Neural cell (in vitro differentiated cells): Measurements from ENCODE around the gene EVA1B. TPM values are rescaled to one million over a fixed set of nuclear protein-coding genes. Genes with fewer than 3 reads are reported as not detected.

Experiments used
- H2AFZ ChIP-seq: fragments of 200-600, 300-800 bp; sonication (generic), shearing (Covaris generic); 2 replicates; pipeline ENCODE4 v1.6.0; 2014; ENCODE audit warnings: low read depth, mild to moderate bottlenecking, antibody characterized with exemption, low read length, moderate library complexity
- H3F3A ChIP-seq: fragments of 200-600 bp; shearing (Covaris generic); 2 replicates; pipeline ENCODE4 v1.6.1; 2016; ENCODE audit warnings: mild to moderate bottlenecking, moderate library complexity, mixed read lengths, antibody characterized with exemption, low read length; ENCODE audit not compliant: insufficient read depth, poor library complexity, severe bottlenecking
- H3K27ac ChIP-seq: fragments of 200-600, 300-800 bp; sonication (generic), shearing (Covaris generic); 2 replicates; pipeline ENCODE4 v1.5.1; 2014; ENCODE audit warnings: mild to moderate bottlenecking, low read length, moderate library complexity
- H3K27me3 ChIP-seq: fragments of 300-800, 200-600 bp; sonication (generic), shearing (Covaris generic); 2 replicates; pipeline ENCODE4 v1.6.0; 2014; ENCODE audit warnings: mild to moderate bottlenecking, low read depth, low read length, moderate library complexity; ENCODE audit not compliant: insufficient read depth
- H3K36me3 ChIP-seq: fragments of 300-800, 200-600 bp; sonication (generic), shearing (Covaris generic); 2 replicates; pipeline ENCODE4 v1.5.1; 2014; ENCODE audit warnings: mild to moderate bottlenecking, antibody characterized with exemption, low read length, moderate library complexity; ENCODE audit not compliant: insufficient read depth
- H3K4me2 ChIP-seq: fragments of 300-800, 200-600 bp; sonication (generic), shearing (Covaris generic); 2 replicates; pipeline ENCODE4 v1.6.0; 2014; ENCODE audit warnings: mild to moderate bottlenecking, low read length
- H3K4me3 ChIP-seq: fragments of 300-800, 200-600 bp; sonication (generic), shearing (Covaris generic); 2 replicates; pipeline ENCODE4 v1.5.1; 2014; ENCODE audit warnings: mild to moderate bottlenecking, low read length, moderate library complexity
- H3K79me2 ChIP-seq: fragments of 200-600 bp; shearing (Covaris generic); replicated peaks from 2 replicates; pipeline ENCODE4 v1.6.0; 2014; ENCODE audit warnings: mild to moderate bottlenecking, low read length, moderate library complexity; ENCODE audit not compliant: insufficient read depth
- H3K9ac ChIP-seq: fragments of 300-800, 200-600 bp; sonication (generic), shearing (Covaris generic); 2 replicates; pipeline ENCODE4 v1.6.1; 2016; ENCODE audit warnings: mild to moderate bottlenecking, low read length, mixed read lengths
- H3K9me2 ChIP-seq: fragments of 200-600 bp; shearing (Covaris generic); 2 replicates; pipeline ENCODE4 v1.6.1; 2016; ENCODE audit warnings: mild to moderate bottlenecking, low read length, mixed read lengths; ENCODE audit not compliant: insufficient read depth
- H3K9me3 ChIP-seq: fragments of 200-600, 300-800 bp; sonication (generic), shearing (Covaris generic); 2 replicates; pipeline ENCODE4 v1.6.1; 2016; ENCODE audit warnings: mild to moderate bottlenecking, mixed run types, low read length, moderate library complexity, mixed read lengths
- H4K20me1 ChIP-seq: fragments of 200-600 bp; shearing (Covaris generic); 2 replicates; pipeline ENCODE4 v1.6.1; 2016; ENCODE audit warnings: mild to moderate bottlenecking, mixed run types; ENCODE audit not compliant: insufficient read depth
- EP300 ChIP-seq: fragments of 450-650 bp; conservative IDR thresholded peaks from 2 replicates; pipeline ENCODE4 v1.6.1; 2014; ENCODE audit warnings: antibody characterized with exemption, mild to moderate bottlenecking, moderate library complexity; ENCODE audit not compliant: poor library complexity, severe bottlenecking
- EZH2 ChIP-seq: fragments of 200-600, 300-800 bp; shearing (Covaris generic), sonication (generic); IDR thresholded peaks from 2 replicates; pipeline ENCODE4 v1.6.1; 2014; ENCODE audit warnings: antibody characterized with exemption, low read length, borderline replicate concordance, mild to moderate bottlenecking; ENCODE audit not compliant: insufficient read depth, poor library complexity, severe bottlenecking
- MXI1 ChIP-seq: fragments of 450-650 bp; conservative IDR thresholded peaks from 2 replicates; pipeline ENCODE4 v1.6.1; 2014; ENCODE audit warnings: antibody characterized with exemption, mild to moderate bottlenecking; ENCODE audit not compliant: poor library complexity, severe bottlenecking
- POLR2AphosphoS5 ChIP-seq: IDR thresholded peaks from 2 replicates; pipeline ENCODE4 v1.6.1; 2012
- RAD21 ChIP-seq: fragments of 450-650 bp; conservative IDR thresholded peaks from 2 replicates; pipeline ENCODE4 v1.6.1; 2014; ENCODE audit warnings: antibody characterized with exemption, mild to moderate bottlenecking, moderate library complexity
- REST ChIP-seq: IDR thresholded peaks from 2 replicates; pipeline ENCODE4 v1.6.1; 2012; ENCODE audit warnings: borderline replicate concordance
- SMC3 ChIP-seq: fragments of 450-650 bp; conservative IDR thresholded peaks from 2 replicates; pipeline ENCODE4 v1.6.1; 2014; ENCODE audit warnings: antibody characterized with exemption, mild to moderate bottlenecking, moderate library complexity; ENCODE audit not compliant: poor library complexity
- TAF1 ChIP-seq: IDR thresholded peaks from 2 replicates; pipeline ENCODE4 v1.6.1; 2012; ENCODE audit warnings: low read depth
- polyA plus RNA-seq: library from polyadenylated mRNA; depleted of rRNA; stranded (reverse); fragments of >200 nt; gene quantifications from 2 replicates; pipeline ENCODE4 v1.2.3, GENCODE V29; 2014
- TF ChIP-seq, protein P1 (sequence below): fragments of 450-650 bp; IDR thresholded peaks from 2 replicates; pipeline ENCODE4 v1.5.1; 2014; ENCODE audit warnings: antibody characterized with exemption, mild to moderate bottlenecking, moderate library complexity; ENCODE audit not compliant: poor library complexity, severe bottlenecking

Gene EVA1B
- polyA plus RNA-seq, 1 donor from 2014 or later: 0.25 TPM

GRCh38 chr1:36306210-36306901 lies 17.1 kb downstream of the EVA1B start, which contains the start of gene SH3D21:
Gene SH3D21 (plus strand): TSS chr1:36306368. CDS start chr1:36306421, 53 bp downstream.
- H4K20me1 ChIP-seq: no peaks in the 10 kb centered on the region
- H3K27me3 ChIP-seq: no peaks in the 10 kb centered on the region

DNA sequence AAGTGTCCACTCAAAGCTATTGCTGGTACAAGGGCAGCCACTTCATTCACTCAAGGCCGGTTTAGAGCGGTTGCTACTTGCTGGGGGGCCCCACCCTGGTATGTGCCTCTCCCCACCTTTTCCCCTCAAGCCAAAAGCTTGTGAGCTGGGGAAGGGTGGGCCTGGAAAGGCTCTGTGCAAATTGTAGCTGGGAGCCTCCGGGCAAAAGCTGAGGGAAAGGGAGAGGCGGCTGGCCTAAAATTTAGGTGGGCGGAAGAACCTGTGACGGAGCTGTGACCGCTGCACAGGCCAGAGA lies 17.6 kb downstream of the EVA1B start:
- H3K4me3 ChIP-seq: peak overlapping the region; percentile 74
- no peak overlapping the region for H2AFZ ChIP-seq
- H3K27me3 ChIP-seq: no peaks in the 10 kb centered on the region
- no peaks in the 10 kb centered on the region for H3K36me3 ChIP-seq
- H3K27ac ChIP-seq: no peak overlapping the region
- no peak overlapping the region for H3K4me2 ChIP-seq
- no peaks in the 10 kb centered on the region for H3K9me2 ChIP-seq
- H3K79me2 ChIP-seq: no peaks in the 10 kb centered on the region
- H3K9me3 ChIP-seq: no peaks in the 10 kb centered on the region
- TF ChIP-seq POLR2AphosphoS5: no peak
- no peak for TF ChIP-seq TAF1
- no peak for TF ChIP-seq MXI1
- TF ChIP-seq, protein P1, sequence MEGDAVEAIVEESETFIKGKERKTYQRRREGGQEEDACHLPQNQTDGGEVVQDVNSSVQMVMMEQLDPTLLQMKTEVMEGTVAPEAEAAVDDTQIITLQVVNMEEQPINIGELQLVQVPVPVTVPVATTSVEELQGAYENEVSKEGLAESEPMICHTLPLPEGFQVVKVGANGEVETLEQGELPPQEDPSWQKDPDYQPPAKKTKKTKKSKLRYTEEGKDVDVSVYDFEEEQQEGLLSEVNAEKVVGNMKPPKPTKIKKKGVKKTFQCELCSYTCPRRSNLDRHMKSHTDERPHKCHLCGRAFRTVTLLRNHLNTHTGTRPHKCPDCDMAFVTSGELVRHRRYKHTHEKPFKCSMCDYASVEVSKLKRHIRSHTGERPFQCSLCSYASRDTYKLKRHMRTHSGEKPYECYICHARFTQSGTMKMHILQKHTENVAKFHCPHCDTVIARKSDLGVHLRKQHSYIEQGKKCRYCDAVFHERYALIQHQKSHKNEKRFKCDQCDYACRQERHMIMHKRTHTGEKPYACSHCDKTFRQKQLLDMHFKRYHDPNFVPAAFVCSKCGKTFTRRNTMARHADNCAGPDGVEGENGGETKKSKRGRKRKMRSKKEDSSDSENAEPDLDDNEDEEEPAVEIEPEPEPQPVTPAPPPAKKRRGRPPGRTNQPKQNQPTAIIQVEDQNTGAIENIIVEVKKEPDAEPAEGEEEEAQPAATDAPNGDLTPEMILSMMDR: no peak
- TF ChIP-seq EP300: no peak
- no peak for TF ChIP-seq REST
- H3K9ac ChIP-seq: no peak overlapping the region
- H4K20me1 ChIP-seq: no peaks in the 10 kb centered on the region
- no peaks in the 10 kb centered on the region for H3F3A ChIP-seq

More at GRCh38 chr1:36306210-36306901, 17.1 kb downstream of the EVA1B start, which contains the start of gene SH3D21:
- Histone ChIP-seq H3K4me3 (peak within 1 kb of the TSS; percentile 74), H3K9me3 (no peaks in the 10 kb centered on the region), H3K9ac (peak within 1 kb of the TSS; percentile 61), H2AFZ (peak within 1 kb of the TSS; percentile 57), H3K36me3 (no peaks in the 10 kb centered on the region), H3K9me2 (no peaks in the 10 kb centered on the region), H3F3A (no peaks in the 10 kb centered on the region), H3K27ac (no peak within 1 kb of the TSS), H3K79me2 (no peaks in the 10 kb centered on the region), H3K4me2 (peak within 1 kb of the TSS; percentile 89)
- TF ChIP-seq REST (no peak), MXI1 (peak; percentile 48), RAD21 (no peak), SMC3 (peak; percentile 22), POLR2AphosphoS5 (no peak), EP300 (no peak), TAF1 (no peak), EZH2 (no peak)
- TF ChIP-seq, protein P1: no peak
